ENCODE measurements around the gene TP53INP2.
A peak's percentile ranks its signal among the peaks of the same experiment; 100 is the strongest.

Gene TP53INP2

DNA sequence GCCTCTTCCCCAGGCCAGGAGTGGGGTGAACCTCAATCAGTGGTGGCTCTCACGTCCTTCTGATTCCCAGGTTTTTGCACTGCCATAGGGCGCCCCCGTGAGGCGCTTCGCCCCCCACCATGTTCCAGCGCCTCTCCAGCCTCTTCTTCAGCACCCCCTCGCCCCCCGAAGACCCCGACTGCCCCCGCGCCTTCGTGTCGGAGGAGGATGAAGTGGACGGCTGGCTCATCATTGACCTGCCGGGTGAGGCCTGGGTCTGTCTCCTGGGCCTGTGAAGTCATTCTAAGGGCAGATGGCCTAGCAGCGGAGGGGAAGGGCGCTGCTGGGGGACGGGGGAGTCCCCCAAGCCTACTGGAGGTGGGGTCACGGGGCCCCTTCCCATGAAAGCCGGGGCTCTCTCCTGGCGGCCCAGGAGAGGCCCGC is 4.5 kb downstream of the TP53INP2 start:
- Mint-ChIP-seq H3K9me3 (no peaks in the 10 kb centered on the region), H3K27me3 (ENCODE audit: low read depth, poor library complexity) (peaks cover 41% of the 10 kb centered on the region), H3K4me3 (peak overlapping the region; percentile 83), H3K4me1 (peaks cover 44% of the 10 kb centered on the region), H3K36me3 (ENCODE audit: low read depth) (peaks cover 8% of the 10 kb centered on the region), H3K27ac (no peak overlapping the region)
- DNase-seq = peak; percentile 62
- TF ChIP-seq, protein P1, sequence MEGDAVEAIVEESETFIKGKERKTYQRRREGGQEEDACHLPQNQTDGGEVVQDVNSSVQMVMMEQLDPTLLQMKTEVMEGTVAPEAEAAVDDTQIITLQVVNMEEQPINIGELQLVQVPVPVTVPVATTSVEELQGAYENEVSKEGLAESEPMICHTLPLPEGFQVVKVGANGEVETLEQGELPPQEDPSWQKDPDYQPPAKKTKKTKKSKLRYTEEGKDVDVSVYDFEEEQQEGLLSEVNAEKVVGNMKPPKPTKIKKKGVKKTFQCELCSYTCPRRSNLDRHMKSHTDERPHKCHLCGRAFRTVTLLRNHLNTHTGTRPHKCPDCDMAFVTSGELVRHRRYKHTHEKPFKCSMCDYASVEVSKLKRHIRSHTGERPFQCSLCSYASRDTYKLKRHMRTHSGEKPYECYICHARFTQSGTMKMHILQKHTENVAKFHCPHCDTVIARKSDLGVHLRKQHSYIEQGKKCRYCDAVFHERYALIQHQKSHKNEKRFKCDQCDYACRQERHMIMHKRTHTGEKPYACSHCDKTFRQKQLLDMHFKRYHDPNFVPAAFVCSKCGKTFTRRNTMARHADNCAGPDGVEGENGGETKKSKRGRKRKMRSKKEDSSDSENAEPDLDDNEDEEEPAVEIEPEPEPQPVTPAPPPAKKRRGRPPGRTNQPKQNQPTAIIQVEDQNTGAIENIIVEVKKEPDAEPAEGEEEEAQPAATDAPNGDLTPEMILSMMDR (IDR thresholded peaks at IDR 0.05) = peak; percentile 40

DNA sequence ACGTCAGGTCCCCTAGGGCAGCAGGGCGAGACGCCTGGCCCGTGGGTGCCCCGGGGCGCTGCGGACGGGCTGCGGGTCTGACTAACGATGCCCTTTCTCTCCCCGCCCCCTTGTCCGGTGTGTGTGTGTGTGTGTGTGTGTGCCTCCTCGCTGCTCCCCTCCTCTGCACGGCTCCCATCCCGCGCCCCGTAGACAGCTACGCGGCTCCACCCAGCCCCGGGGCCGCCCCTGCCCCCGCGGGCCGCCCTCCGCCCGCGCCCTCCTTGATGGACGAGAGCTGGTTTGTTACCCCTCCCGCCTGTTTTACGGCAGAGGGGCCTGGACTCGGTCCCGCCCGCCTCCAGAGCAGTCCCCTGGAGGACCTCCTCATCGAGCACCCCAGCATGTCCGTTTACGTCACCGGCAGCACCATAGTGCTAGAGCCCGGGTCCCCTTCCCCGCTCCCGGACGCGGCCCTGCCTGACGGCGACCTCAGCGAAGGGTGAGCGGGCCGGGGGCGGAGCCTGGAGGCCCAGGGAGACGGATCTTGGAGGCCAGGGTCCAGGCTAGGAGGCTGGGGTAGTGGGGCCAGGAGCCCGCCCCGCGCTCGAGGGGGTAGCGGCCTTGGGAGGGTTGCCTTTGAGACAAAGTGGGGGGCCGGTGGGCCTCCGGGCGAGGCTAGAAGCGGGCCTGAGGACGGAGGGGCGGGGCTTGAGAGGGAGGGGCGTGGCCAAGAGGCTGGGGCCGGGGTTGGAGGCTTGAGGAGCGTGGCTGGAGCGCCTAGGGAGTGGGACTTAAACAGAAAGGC is 5.1 kb downstream of the TP53INP2 start:
- H3K27ac Mint-ChIP-seq = no peak overlapping the region
- peak overlapping the region; percentile 83 for H3K4me3 Mint-ChIP-seq
- TF ChIP-seq, protein P1 (IDR thresholded peaks at IDR 0.05) = no peak
- peaks cover 41% of the 10 kb centered on the region for H3K27me3 Mint-ChIP-seq (ENCODE audit: low read depth, poor library complexity)
- peak; percentile 88 for DNase-seq
- H3K36me3 Mint-ChIP-seq (ENCODE audit: low read depth) = peaks cover 10% of the 10 kb centered on the region
- H3K9me3 Mint-ChIP-seq = no peaks in the 10 kb centered on the region
- H3K4me1 Mint-ChIP-seq = peaks cover 42% of the 10 kb centered on the region

DNA sequence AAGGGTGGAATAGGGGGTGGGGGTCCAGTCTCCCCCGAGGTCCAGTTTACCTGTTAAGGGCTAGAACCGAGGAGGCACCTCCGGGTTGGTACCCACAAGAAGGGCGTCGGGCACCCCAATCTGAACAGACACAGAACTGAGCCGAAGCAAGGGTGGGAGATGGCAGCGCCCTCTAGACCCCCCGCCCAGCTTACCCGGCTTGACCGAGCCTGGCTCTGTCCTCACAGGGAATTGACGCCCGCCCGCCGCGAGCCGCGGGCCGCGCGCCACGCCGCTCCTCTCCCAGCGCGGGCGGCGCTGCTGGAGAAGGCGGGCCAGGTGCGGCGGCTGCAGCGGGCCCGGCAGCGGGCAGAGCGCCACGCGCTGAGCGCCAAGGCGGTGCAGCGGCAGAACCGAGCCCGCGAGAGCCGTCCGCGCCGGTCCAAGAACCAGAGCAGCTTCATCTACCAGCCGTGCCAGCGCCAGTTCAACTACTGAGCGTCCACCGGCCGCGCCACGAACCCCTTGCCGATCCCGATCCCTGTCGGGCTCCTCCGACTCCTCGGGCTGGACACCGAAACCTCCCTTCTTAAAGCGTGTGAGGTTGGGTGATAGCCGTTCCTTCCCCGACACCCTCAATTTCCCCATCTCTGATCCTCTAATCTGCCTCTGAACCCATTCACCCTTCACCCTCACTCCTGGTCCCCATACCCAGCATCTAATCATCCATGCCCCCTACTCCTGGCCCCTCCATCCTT is 5.9 kb downstream of the TP53INP2 start:
- Mint-ChIP-seq H3K4me1 (peaks cover 37% of the 10 kb centered on the region), H3K36me3 (ENCODE audit: low read depth) (peaks cover 17% of the 10 kb centered on the region), H3K9me3 (no peaks in the 10 kb centered on the region), H3K27me3 (ENCODE audit: low read depth, poor library complexity) (peaks cover 41% of the 10 kb centered on the region), H3K27ac (no peak overlapping the region), H3K4me3 (peak overlapping the region; percentile 85)
- DNase-seq = peak; percentile 79
- TF ChIP-seq, protein P1 (IDR thresholded peaks at IDR 0.05) = no peak

DNA sequence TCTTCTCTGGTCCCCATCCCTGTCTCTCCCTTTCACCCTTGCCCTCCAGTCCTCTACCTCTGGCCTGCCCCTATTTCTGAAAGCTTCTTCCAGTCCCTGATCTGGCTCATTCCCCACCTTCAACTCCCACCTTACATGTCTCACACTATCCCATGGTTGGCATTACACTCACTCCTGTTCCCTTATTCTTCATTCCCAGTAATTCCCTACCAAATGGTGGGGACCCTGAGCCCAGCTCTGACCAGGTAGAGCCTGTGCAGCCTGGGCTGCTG is 6.4 kb downstream of the TP53INP2 start:
- H3K36me3 Mint-ChIP-seq (ENCODE audit: low read depth) = peaks cover 20% of the 10 kb centered on the region
- no peak overlapping the region for H3K27ac Mint-ChIP-seq
- no peaks in the 10 kb centered on the region for H3K9me3 Mint-ChIP-seq
- H3K4me1 Mint-ChIP-seq = peaks cover 32% of the 10 kb centered on the region
- peak overlapping the region; percentile 85 for H3K4me3 Mint-ChIP-seq
- no peak for DNase-seq
- TF ChIP-seq, protein P1 (IDR thresholded peaks at IDR 0.05) = no peak
- peaks cover 38% of the 10 kb centered on the region for H3K27me3 Mint-ChIP-seq (ENCODE audit: low read depth, poor library complexity)

DNA sequence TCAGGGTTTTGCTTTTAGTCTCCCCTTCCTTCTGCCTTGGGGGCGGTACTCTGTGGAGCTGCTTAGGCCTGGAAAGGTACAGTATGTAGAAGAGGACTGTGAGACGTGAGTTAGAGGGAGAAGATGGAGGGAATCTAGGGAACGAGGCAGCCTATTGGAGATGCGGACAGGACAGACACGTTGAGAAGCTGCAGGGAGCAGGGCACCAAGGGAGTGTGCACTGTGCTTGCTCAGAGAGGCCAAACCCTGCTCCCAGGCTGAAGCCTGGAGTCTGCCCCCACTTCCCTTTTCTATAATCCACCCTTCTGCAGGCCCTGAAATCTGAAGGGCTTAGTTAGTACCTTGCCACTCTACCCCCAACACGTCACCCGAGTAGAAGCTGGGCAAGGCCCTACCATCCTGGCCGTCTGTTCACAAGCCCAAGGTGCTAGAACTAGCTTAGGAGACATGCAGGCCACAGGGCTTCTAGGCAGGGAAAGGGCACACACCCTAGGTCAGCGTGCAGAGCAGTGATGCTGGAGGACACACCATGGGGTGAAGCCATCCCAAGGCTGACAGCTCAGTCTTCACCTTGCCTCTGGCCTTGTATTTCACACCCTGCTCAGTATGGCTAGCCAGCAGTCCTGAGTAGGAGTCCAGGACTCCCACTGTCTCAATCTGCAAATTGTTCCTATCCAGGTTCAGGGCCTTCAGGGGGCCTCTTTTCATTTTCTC is 6.9 kb downstream of the TP53INP2 start:
- H3K36me3 Mint-ChIP-seq (ENCODE audit: low read depth) = peaks cover 20% of the 10 kb centered on the region
- no peak overlapping the region for H3K27ac Mint-ChIP-seq
- H3K9me3 Mint-ChIP-seq = no peaks in the 10 kb centered on the region
- peak overlapping the region; percentile 85 for H3K4me3 Mint-ChIP-seq
- H3K27me3 Mint-ChIP-seq (ENCODE audit: low read depth, poor library complexity) = peaks cover 35% of the 10 kb centered on the region
- peaks cover 28% of the 10 kb centered on the region for H3K4me1 Mint-ChIP-seq
- no peak for DNase-seq
- TF ChIP-seq, protein P1 (IDR thresholded peaks at IDR 0.05) = no peak

Data from nephron progenitor cell (in vitro differentiated cells).